ENCODE results near the gene SLFN13.
"Not testable (repeated sequence)": the region's sequence is repeated elsewhere in the genome, so short reads cannot be mapped to it uniquely, and the experiment has no call there.

GRCh38 chr17:35421069-35421468 is 27.5 kb downstream of the SLFN13 start:
- not testable (repeated sequence) for TF ChIP-seq POLR2A, CTCF (IDR thresholded peaks at IDR 0.05)

All from body of pancreas (tissue), 4 donors.